ENCODE measurements around the gene AACS. TPM values are rescaled to one million over a fixed set of nuclear protein-coding genes. Genes with fewer than 3 reads are reported as not detected.

The AACS gene
- total RNA-seq, 1 donor from 2014 or later: 16.6 TPM

DNA sequence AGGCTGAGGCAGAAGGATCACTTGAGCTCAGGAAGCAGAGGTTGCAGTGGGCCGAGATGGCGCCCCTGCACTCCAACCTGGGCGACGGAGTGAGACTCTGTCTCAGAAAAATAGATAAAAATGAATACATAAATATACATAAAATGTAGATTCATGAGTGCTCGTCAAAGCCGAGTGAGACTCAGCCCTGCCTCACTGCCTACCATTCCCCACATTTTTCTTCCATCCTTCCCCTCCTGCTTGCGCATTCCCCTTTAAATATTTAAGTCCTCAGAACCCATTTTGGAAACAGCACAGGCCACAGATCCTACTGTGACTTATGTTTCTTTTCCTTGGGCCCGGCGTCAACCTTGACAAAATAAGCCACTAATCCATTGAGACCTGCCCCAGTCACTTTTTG is 31.9 kb upstream of the AACS start:
- peaks cover 5% of the 10 kb centered on the region for H3K9me3 Mint-ChIP-seq

DNA sequence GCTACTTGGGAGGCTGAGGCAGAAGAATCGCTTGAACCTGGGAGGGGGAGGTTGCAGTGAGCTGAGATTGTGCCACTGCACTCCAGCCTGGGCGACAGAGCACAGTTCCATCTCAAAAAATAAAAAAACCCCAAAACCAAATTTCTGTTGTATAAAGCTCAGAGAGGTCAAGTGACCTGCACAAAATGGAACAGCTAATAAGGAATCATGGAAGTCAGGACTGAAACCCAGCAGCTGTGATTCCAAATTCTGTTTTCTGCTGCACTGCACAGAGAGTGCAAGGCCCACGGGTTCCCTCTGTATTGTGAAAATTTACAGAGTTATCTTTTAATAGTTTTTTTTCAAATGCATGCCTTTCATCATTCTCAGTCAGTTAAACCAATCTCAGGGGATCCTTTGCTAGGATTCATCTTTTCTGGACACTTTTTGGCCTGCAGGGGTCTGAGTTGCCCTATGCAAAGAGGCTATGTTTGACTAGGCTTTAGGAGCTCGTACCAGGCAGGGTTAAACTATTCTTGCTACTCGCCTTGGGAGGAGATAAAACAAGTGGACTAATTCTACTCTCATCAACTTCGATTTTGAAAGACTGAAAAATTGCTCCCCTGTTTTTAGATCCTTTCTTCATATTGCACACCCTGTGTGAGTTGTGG is 26.1 kb upstream of the AACS start:
- H3K9me3 Mint-ChIP-seq: peaks cover 5% of the 10 kb centered on the region

More for the DNA sequence above, 31.9 kb upstream of the AACS start:
- no peak for DNase-seq (ENCODE audit: low spot score)
- Mint-ChIP-seq H3K36me3 (peaks cover 6% of the 10 kb centered on the region), H3K27ac (no peak overlapping the region), H3K4me3 (no peak overlapping the region), H3K4me1 (no peaks in the 10 kb centered on the region), H3K27me3 (ENCODE audit: insufficient read depth, low read depth) (peaks cover 4% of the 10 kb centered on the region)
- no peak overlapping the region for H2AFZ ChIP-seq (replicated peaks)
- no peaks in the 10 kb centered on the region for H3K36me3 ChIP-seq
- H3K9me3 ChIP-seq (ENCODE audit: low read depth): no peaks in the 10 kb centered on the region
- no peaks in the 10 kb centered on the region for H4K20me1 ChIP-seq (ENCODE audit: low read depth)
- H3F3A ChIP-seq (ENCODE audit: low read depth): no peaks in the 10 kb centered on the region
- no peaks in the 10 kb centered on the region for H3K27me3 ChIP-seq
- no peak for TF ChIP-seq EZH2phosphoT487 (IDR thresholded peaks at IDR 0.05)
- TF ChIP-seq, protein P1, sequence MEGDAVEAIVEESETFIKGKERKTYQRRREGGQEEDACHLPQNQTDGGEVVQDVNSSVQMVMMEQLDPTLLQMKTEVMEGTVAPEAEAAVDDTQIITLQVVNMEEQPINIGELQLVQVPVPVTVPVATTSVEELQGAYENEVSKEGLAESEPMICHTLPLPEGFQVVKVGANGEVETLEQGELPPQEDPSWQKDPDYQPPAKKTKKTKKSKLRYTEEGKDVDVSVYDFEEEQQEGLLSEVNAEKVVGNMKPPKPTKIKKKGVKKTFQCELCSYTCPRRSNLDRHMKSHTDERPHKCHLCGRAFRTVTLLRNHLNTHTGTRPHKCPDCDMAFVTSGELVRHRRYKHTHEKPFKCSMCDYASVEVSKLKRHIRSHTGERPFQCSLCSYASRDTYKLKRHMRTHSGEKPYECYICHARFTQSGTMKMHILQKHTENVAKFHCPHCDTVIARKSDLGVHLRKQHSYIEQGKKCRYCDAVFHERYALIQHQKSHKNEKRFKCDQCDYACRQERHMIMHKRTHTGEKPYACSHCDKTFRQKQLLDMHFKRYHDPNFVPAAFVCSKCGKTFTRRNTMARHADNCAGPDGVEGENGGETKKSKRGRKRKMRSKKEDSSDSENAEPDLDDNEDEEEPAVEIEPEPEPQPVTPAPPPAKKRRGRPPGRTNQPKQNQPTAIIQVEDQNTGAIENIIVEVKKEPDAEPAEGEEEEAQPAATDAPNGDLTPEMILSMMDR (IDR thresholded peaks at IDR 0.05): no peak
- no peak for TF ChIP-seq EZH2 (IDR thresholded peaks at IDR 0.05)
- H3K4me1 ChIP-seq: no peaks in the 10 kb centered on the region
- H3K9ac ChIP-seq: no peak overlapping the region
- H3K4me2 ChIP-seq: no peak overlapping the region
- H3K27ac ChIP-seq: no peak overlapping the region
- no peak overlapping the region for H3K4me3 ChIP-seq
- H3K79me2 ChIP-seq (ENCODE audit: low read depth): no peaks in the 10 kb centered on the region

DNA sequence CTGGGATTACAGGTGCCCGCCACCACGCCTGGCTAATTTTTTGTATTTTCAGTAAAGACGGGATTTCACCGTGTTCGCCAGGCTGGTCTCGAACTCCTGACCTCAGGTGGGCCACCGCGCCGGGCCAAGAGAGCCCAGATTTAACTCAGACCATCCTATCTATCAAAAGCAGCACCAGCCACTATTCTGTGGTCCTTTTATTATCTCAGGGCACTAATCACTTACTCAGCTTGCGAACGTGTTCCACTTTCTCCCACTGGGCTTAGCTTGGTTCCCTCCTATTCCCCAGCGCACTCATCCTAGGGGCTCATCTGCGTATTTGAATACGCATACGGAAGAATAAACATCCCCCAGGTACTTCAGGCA is 16.2 kb upstream of the AACS start:
- no peak overlapping the region for H3K9ac ChIP-seq

More for the DNA sequence above, 26.1 kb upstream of the AACS start:
- H3K4me3 Mint-ChIP-seq: no peak overlapping the region
- H3K4me1 ChIP-seq: no peaks in the 10 kb centered on the region
- H3K9ac ChIP-seq: no peak overlapping the region
- H3K9me3 ChIP-seq (ENCODE audit: low read depth): no peaks in the 10 kb centered on the region
- H3K79me2 ChIP-seq (ENCODE audit: low read depth): no peaks in the 10 kb centered on the region
- no peaks in the 10 kb centered on the region for H4K20me1 ChIP-seq (ENCODE audit: low read depth)
- no peaks in the 10 kb centered on the region for H3K36me3 ChIP-seq
- H3K27ac ChIP-seq: no peak overlapping the region
- no peak overlapping the region for H3K27ac Mint-ChIP-seq
- DNase-seq (ENCODE audit: low spot score): no peak
- no peak overlapping the region for H3K4me2 ChIP-seq
- H3K27me3 ChIP-seq: no peaks in the 10 kb centered on the region
- H3F3A ChIP-seq (ENCODE audit: low read depth): no peaks in the 10 kb centered on the region
- no peak overlapping the region for H2AFZ ChIP-seq (replicated peaks)
- no peak overlapping the region for H3K4me3 ChIP-seq
- H3K36me3 Mint-ChIP-seq: peaks cover 5% of the 10 kb centered on the region
- peaks cover 2% of the 10 kb centered on the region for H3K27me3 Mint-ChIP-seq (ENCODE audit: insufficient read depth, low read depth)
- H3K4me1 Mint-ChIP-seq: no peaks in the 10 kb centered on the region
- TF ChIP-seq EZH2 (IDR thresholded peaks at IDR 0.05) (no peak), EZH2phosphoT487 (IDR thresholded peaks at IDR 0.05) (no peak)
- TF ChIP-seq, protein P1 (IDR thresholded peaks at IDR 0.05): no peak

More for the DNA sequence above, 16.2 kb upstream of the AACS start:
- no peaks in the 10 kb centered on the region for H3K9me3 ChIP-seq (ENCODE audit: low read depth)
- DNase-seq (ENCODE audit: low spot score): no peak
- no peak overlapping the region for H2AFZ ChIP-seq (replicated peaks)
- H3K27ac Mint-ChIP-seq: no peak overlapping the region
- H3K27ac ChIP-seq: no peak overlapping the region
- H3K4me3 Mint-ChIP-seq: no peak overlapping the region
- H3K27me3 ChIP-seq: no peaks in the 10 kb centered on the region
- no peaks in the 10 kb centered on the region for H3K79me2 ChIP-seq (ENCODE audit: low read depth)
- no peaks in the 10 kb centered on the region for H3K4me1 ChIP-seq
- no peak for TF ChIP-seq EZH2phosphoT487 (IDR thresholded peaks at IDR 0.05)
- TF ChIP-seq, protein P1 (IDR thresholded peaks at IDR 0.05): no peak
- TF ChIP-seq EZH2 (IDR thresholded peaks at IDR 0.05): no peak
- H3K4me1 Mint-ChIP-seq: no peaks in the 10 kb centered on the region
- no peaks in the 10 kb centered on the region for H4K20me1 ChIP-seq (ENCODE audit: low read depth)
- no peaks in the 10 kb centered on the region for H3K36me3 ChIP-seq
- no peaks in the 10 kb centered on the region for H3F3A ChIP-seq (ENCODE audit: low read depth)
- no peak overlapping the region for H3K4me2 ChIP-seq
- peaks cover 5% of the 10 kb centered on the region for H3K9me3 Mint-ChIP-seq
- no peaks in the 10 kb centered on the region for H3K27me3 Mint-ChIP-seq (ENCODE audit: insufficient read depth, low read depth)
- H3K36me3 Mint-ChIP-seq: no peaks in the 10 kb centered on the region
- no peak overlapping the region for H3K4me3 ChIP-seq

Measured in neural progenitor cell (in vitro differentiated cells).